C4-2B (cell line): Measurements from ENCODE around the gene TPRG1L.
A peak's percentile ranks its signal among the peaks of the same experiment; 100 is the strongest.

Experiments used
- ZFX ChIP-seq: fragments of 450-650 bp; IDR thresholded peaks from 2 replicates; pipeline ENCODE4 v1.6.1; 2017
- TF ChIP-seq, protein P1 (sequence below): fragments of 450-650 bp; conservative IDR thresholded peaks from 2 replicates; pipeline ENCODE4 v1.5.1; 2017; ENCODE audit warnings: mild to moderate bottlenecking

DNA sequence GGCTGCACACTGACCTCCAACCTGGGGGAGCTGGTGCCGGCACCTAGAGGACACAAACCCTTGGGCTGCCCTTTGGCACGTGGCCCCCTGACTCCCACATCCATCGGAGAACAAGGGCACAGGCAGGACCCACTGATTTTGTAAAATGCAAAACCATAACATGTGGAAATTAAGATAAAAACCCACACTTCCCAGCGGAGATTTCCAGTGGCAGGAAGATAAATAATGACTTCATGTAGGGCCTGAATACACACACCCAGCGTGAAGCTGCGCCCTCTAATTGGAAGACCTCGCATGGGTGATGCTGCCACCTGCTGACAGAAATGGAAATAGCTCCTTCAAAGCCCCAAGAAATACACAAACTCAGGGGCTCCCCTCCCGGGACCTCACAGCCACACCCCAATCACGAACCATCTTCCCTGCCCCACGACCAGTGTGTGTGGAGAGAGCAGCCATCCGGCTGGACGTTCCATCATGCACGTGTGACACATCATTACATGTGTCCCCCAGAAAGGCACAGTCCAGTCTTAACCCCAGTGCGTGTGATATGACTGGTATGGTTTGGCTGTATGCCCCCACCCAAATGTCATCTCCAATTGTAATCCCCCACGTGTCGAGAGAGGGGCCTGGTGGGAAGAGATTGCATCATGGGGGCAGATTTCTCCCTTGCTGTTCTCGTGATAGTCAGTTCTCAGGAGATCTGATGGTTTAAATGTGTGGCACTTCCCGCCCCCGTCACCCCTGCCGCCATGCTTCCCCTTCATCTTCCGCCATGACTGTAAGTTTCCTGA lies 5.7 kb upstream of the TPRG1L start:
- TF ChIP-seq, protein P1, sequence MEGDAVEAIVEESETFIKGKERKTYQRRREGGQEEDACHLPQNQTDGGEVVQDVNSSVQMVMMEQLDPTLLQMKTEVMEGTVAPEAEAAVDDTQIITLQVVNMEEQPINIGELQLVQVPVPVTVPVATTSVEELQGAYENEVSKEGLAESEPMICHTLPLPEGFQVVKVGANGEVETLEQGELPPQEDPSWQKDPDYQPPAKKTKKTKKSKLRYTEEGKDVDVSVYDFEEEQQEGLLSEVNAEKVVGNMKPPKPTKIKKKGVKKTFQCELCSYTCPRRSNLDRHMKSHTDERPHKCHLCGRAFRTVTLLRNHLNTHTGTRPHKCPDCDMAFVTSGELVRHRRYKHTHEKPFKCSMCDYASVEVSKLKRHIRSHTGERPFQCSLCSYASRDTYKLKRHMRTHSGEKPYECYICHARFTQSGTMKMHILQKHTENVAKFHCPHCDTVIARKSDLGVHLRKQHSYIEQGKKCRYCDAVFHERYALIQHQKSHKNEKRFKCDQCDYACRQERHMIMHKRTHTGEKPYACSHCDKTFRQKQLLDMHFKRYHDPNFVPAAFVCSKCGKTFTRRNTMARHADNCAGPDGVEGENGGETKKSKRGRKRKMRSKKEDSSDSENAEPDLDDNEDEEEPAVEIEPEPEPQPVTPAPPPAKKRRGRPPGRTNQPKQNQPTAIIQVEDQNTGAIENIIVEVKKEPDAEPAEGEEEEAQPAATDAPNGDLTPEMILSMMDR, result peak; percentile 93
- TF ChIP-seq ZFX, result no peak
